Astrocyte (in vitro differentiated cells and primary cell): ENCODE data around the gene PDIA5. TPM values are rescaled to one million over a fixed set of nuclear protein-coding genes. Genes with fewer than 3 reads are reported as not detected.

ENCODE experiments used
- DNase-seq: peaks from one replicate; pipeline ENCODE4 v3.0.0-alpha.2; 2010; ENCODE audit warnings: low read depth
- FAIRE-seq: peaks from 2 replicates; lab custom pipeline; 2011; peaks lifted over from hg19 to GRCh38; lab: Jason Lieb, UNC
- H2AFZ ChIP-seq: 2 replicates; pipeline ENCODE4 v1.6.0; 2012; ENCODE audit warnings: low read depth, low read length, inconsistent platforms
- H3K27ac ChIP-seq: 2 replicates; pipeline ENCODE4 v1.5.1; 2011; ENCODE audit warnings: low read depth, low read length, inconsistent platforms
- H3K27me3 ChIP-seq: 2 replicates; pipeline ENCODE4 v1.6.0; 2011; ENCODE audit warnings: low read length, inconsistent platforms; ENCODE audit not compliant: insufficient read depth
- H3K36me3 ChIP-seq: 2 replicates; pipeline ENCODE4 v1.5.1; 2011; ENCODE audit warnings: low read length, inconsistent platforms; ENCODE audit not compliant: insufficient read depth
- H3K4me1 ChIP-seq: 2 replicates; pipeline ENCODE4 v1.5.1; 2011; ENCODE audit warnings: low read length, inconsistent platforms; ENCODE audit not compliant: insufficient read depth
- H3K4me2 ChIP-seq: 2 replicates; pipeline ENCODE4 v1.6.0; 2012; ENCODE audit warnings: low read length, inconsistent platforms
- H3K4me3 ChIP-seq: 2 replicates; pipeline ENCODE4 v1.5.1; 2011; ENCODE audit warnings: low read depth, mild to moderate bottlenecking, low read length, inconsistent platforms; ENCODE audit not compliant: insufficient read depth
- H3K79me2 ChIP-seq: 2 replicates; pipeline ENCODE4 v1.6.0; 2012; ENCODE audit warnings: mild to moderate bottlenecking, low read length, inconsistent platforms; ENCODE audit not compliant: insufficient read depth
- H3K9ac ChIP-seq: 2 replicates; pipeline ENCODE4 v1.6.0; 2012; ENCODE audit warnings: mild to moderate bottlenecking, low read length, inconsistent platforms
- H3K9me3 ChIP-seq: 2 replicates; pipeline ENCODE4 v1.5.1; 2012; ENCODE audit warnings: low read depth, mild to moderate bottlenecking, low read length, inconsistent platforms; ENCODE audit not compliant: insufficient read depth
- H4K20me1 ChIP-seq: 2 replicates; pipeline ENCODE4 v1.6.0; 2012; ENCODE audit warnings: low read length, inconsistent platforms; ENCODE audit not compliant: insufficient read depth
- H3K27ac Mint-ChIP-seq: one replicate; pipeline ENCODE4 v1.8.0; 2021; ENCODE audit warnings: mild to moderate bottlenecking, mixed read lengths; ENCODE audit not compliant: unreplicated experiment
- H3K27me3 Mint-ChIP-seq: one replicate; pipeline ENCODE4 v1.8.0; 2021; ENCODE audit warnings: low read depth, mixed read lengths; ENCODE audit not compliant: unreplicated experiment
- H3K36me3 Mint-ChIP-seq: one replicate; pipeline ENCODE4 v1.8.0; 2021; ENCODE audit warnings: low read depth, mixed read lengths; ENCODE audit not compliant: unreplicated experiment
- H3K4me1 Mint-ChIP-seq: one replicate; pipeline ENCODE4 v1.8.0; 2021; ENCODE audit warnings: low read depth, mixed read lengths; ENCODE audit not compliant: unreplicated experiment
- H3K4me3 Mint-ChIP-seq: one replicate; pipeline ENCODE4 v1.8.0; 2021; ENCODE audit warnings: mild to moderate bottlenecking, moderate library complexity, mixed read lengths; ENCODE audit not compliant: unreplicated experiment
- H3K9me3 Mint-ChIP-seq: one replicate; pipeline ENCODE4 v1.8.0; 2021; ENCODE audit warnings: mild to moderate bottlenecking, mixed read lengths; ENCODE audit not compliant: unreplicated experiment
- CTCF ChIP-seq: IDR thresholded peaks from 2 replicates; pipeline ENCODE4 v1.5.1; 2011; ENCODE audit warnings: low read depth, mild to moderate bottlenecking, inconsistent platforms, low read length, moderate library complexity; ENCODE audit not compliant: insufficient read depth
- EZH2 ChIP-seq: IDR thresholded peaks from 2 replicates; pipeline ENCODE4 v1.6.1; 2012; ENCODE audit warnings: mild to moderate bottlenecking, low read length, inconsistent platforms; ENCODE audit not compliant: insufficient read depth
- total RNA-seq: library from RNA; stranded (reverse); gene quantifications from 2 replicates; pipeline ENCODE4 v1.2.1, GENCODE V29; 2021

Gene PDIA5
- total RNA-seq, 1 donor from 2014 or later, result 77.5 TPM

GRCh38 chr3:123061856-123062255, 5.0 kb upstream of the PDIA5 start:
- no peak for TF ChIP-seq EZH2
- TF ChIP-seq CTCF, result no peak
- Mint-ChIP-seq H3K9me3 (peaks cover 4% of the 10 kb centered on the region), H3K4me1 (peaks cover 4% of the 10 kb centered on the region), H3K27me3 (peaks cover 27% of the 10 kb centered on the region), H3K36me3 (no peaks in the 10 kb centered on the region), H3K4me3 (no peak overlapping the region), H3K27ac (no peak overlapping the region)
- no peak for FAIRE-seq
- no peak overlapping the region for H3K9ac ChIP-seq
- peaks cover 16% of the 10 kb centered on the region for H3K27me3 ChIP-seq
- no peaks in the 10 kb centered on the region for H3K9me3 ChIP-seq
- no peak overlapping the region for H3K27ac ChIP-seq
- no peaks in the 10 kb centered on the region for H3K4me1 ChIP-seq
- no peaks in the 10 kb centered on the region for H3K36me3 ChIP-seq
- no peak overlapping the region for H2AFZ ChIP-seq
- no peak overlapping the region for H3K4me2 ChIP-seq
- no peaks in the 10 kb centered on the region for H4K20me1 ChIP-seq
- DNase-seq, result no peak
- H3K79me2 ChIP-seq, result no peaks in the 10 kb centered on the region
- no peak overlapping the region for H3K4me3 ChIP-seq

- Histone ChIP-seq H3K9ac (no peak overlapping the region), H3K4me1 (no peaks in the 10 kb centered on the region), H3K79me2 (peaks cover 11% of the 10 kb centered on the region), H3K27me3 (peaks cover 16% of the 10 kb centered on the region), H3K4me2 (no peak overlapping the region), H3K4me3 (no peak overlapping the region), H3K27ac (no peak overlapping the region), H3K9me3 (no peaks in the 10 kb centered on the region), H3K36me3 (no peaks in the 10 kb centered on the region), H2AFZ (no peak overlapping the region), H4K20me1 (peaks cover under 1% of the 10 kb centered on the region)
- peaks cover 4% of the 10 kb centered on the region for H3K9me3 Mint-ChIP-seq
- peaks cover 25% of the 10 kb centered on the region for H3K27me3 Mint-ChIP-seq
- DNase-seq (no peak), FAIRE-seq (no peak)
- H3K4me3 Mint-ChIP-seq, result no peak overlapping the region
- H3K36me3 Mint-ChIP-seq, result no peaks in the 10 kb centered on the region
- H3K27ac Mint-ChIP-seq, result no peak overlapping the region
- H3K4me1 Mint-ChIP-seq, result peaks cover 4% of the 10 kb centered on the region
- TF ChIP-seq CTCF, result no peak
Observed at GRCh38 chr3:123063034-123063433, 3.8 kb upstream of the PDIA5 start.

- Histone ChIP-seq H3K4me2 (no peak overlapping the region), H3K27me3 (peaks cover 16% of the 10 kb centered on the region), H3K4me1 (no peaks in the 10 kb centered on the region), H2AFZ (no peak overlapping the region), H3K79me2 (peaks cover 26% of the 10 kb centered on the region), H3K9me3 (no peaks in the 10 kb centered on the region), H4K20me1 (peaks cover 15% of the 10 kb centered on the region), H3K4me3 (no peak overlapping the region), H3K27ac (no peak overlapping the region), H3K9ac (no peak overlapping the region), H3K36me3 (no peaks in the 10 kb centered on the region)
- no peak for FAIRE-seq
- Mint-ChIP-seq H3K9me3 (peaks cover 4% of the 10 kb centered on the region), H3K27me3 (peaks cover 23% of the 10 kb centered on the region), H3K36me3 (no peaks in the 10 kb centered on the region), H3K4me3 (no peak overlapping the region), H3K4me1 (peaks cover 11% of the 10 kb centered on the region), H3K27ac (no peak overlapping the region)
- TF ChIP-seq CTCF (no peak), EZH2 (no peak)
- no peak for DNase-seq
Observed at GRCh38 chr3:123064506-123064905, 2.3 kb upstream of the PDIA5 start.
